HG03103 (cell line): ENCODE measurements around the gene CARD11.
"Not testable (repeated sequence)": the region's sequence is repeated elsewhere in the genome, so short reads cannot be mapped to it uniquely, and the experiment has no call there.

Source experiments
- ATAC-seq: cut with Tn5 transposase; IDR thresholded peaks from one replicate; pipeline ENCODE4 v1.9.1; 2021; ENCODE audit warnings: low read depth; ENCODE audit not compliant: unreplicated experiment

The CARD11 gene

GRCh38 chr7:3065724-3066143 is 22.1 kb upstream of the CARD11 start:
- ATAC-seq = peak; percentile 33

GRCh38 chr7:3064067-3064466 is 20.4 kb upstream of the CARD11 start:
- no peak for ATAC-seq

DNA sequence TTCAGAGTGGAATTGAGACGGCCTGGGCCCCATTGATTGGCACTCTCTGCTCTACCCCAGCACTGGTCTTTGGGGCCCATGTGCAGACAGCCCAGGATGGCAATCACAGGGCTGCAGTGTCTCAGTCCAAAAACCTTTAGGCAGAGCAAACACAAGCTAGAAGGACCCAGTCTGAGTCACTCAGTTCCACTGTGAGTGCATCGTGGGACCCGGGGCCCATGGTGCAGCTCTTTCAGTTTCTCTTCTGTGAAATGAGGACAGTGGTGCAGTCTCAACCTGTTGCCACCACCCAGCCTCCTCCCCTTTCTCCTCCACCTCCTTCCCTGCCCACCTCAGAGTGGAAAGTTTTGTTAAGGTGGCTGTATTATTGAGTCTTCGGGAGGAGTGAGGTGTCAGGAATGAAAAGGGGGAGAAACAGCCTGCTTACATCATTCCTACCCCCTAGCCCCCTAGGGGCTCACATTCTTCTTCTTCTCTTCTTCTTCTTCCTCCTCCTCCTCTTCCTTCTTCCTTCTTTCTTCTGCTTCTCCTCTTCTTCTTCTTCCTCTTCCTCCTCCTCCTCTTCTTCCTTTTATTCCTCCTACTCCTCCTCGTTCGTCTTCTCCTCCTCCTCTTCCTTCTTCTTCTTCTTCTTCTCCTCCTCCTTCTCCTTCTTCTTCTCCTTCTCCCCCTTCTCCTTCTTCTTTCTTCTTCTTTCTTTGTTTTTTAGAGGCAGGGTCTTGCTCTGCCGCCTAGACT is 19.5 kb upstream of the CARD11 start:
- ATAC-seq = peak; percentile 83

DNA sequence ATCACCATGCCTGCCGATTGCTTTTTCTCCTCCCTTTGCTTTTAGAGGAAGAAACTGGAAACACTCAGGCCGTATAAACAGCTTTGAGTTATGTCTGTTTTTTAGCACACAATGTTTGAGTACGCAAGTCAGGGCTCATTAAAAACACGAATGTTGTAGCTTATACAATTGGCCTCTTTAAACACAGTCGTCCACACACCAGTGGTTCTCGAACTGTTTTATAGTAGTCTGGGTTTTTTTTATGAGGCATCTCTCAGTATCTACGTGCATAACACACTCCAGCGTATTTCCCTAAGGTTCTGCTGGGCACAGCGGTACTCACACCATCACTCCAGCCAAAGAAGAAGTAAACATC is 13.4 kb upstream of the CARD11 start:
- no peak for ATAC-seq

DNA sequence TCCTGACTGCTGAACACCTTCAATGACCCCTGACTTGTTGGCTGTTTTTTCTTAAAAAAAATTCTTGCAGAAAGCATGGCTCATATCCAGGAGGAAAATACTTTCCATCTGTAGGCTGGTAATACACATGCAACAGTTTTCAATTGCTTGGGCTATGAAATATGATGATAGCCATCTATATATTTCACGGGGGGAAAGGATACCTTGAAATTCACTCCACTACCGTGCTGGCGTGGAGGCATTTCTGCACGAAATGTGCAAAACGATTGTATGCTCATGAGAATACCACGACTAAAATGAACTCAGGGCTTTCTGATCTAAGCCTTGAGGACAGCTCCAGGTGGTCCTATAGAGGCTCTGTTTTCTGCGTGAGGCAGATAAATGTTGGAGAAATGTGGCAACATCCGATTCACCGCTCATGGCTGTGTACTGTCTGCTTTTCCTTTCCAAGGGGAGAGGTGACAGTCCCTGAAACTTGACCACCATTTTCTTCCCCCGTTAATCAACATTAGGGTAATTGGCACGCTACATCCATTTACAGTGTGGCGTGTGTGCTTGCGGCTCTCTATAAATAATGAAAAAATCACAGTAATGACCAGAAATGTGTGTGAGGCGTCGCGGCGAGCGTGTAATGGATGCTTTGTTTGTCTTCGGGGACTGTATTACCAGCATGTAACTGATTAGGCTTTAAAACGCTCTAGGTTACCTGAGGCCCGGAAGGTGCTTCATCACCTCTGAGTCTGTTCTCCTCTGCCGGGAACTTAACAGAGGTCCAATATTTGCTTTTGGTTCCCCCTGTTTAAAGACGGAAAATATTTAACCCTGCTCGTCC is 12.8 kb upstream of the CARD11 start:
- ATAC-seq = no peak

GRCh38 chr7:3055626-3056025 is 12.0 kb upstream of the CARD11 start:
- no peak for ATAC-seq

- ATAC-seq = peak; percentile 69
Measured at GRCh38 chr7:3042861-3043489, 692 bp downstream of the CARD11 start.

GRCh38 chr7:3041986-3042675 is 1.5 kb downstream of the CARD11 start:
- ATAC-seq = no peak

DNA sequence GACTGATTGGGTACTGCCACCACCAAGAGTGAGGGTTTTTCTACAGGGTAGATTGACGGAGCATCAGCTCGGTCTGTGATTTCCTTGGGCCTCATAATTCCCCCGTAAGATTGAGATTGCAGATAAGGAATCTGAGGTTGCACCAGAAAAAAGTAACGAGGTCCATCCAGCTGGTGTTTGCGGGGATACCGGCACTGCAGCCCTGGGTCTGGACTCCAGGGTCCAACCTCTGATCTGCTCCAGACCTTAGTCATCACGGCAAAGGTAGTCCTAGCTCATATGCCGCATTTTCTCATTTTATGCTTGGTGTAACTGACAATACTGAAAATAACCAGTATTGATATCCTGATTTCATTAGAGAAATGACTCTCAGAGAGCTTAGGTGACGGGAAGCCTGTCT is 3.9 kb downstream of the CARD11 start:
- ATAC-seq = no peak

DNA sequence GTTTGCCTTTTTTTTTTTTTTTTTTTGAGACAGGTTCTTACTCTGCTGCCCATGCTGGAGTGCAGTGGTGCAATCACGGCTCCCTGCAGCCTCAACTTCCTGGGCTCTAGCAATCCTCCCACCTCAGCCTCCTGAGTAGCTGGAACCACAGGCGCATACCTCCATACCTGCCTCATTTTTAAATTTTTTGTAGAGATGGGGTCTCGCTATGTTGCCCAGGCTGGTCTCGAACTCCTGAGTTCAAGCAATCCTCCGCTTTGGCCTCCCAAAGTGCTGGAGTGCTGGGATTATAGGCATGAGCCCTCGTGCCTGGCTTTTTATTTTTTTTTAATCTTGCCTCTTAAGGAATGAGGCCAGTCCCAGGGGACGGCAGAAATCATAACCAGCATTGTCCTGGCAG is 5.7 kb downstream of the CARD11 start:
- not testable (repeated sequence) for ATAC-seq

DNA sequence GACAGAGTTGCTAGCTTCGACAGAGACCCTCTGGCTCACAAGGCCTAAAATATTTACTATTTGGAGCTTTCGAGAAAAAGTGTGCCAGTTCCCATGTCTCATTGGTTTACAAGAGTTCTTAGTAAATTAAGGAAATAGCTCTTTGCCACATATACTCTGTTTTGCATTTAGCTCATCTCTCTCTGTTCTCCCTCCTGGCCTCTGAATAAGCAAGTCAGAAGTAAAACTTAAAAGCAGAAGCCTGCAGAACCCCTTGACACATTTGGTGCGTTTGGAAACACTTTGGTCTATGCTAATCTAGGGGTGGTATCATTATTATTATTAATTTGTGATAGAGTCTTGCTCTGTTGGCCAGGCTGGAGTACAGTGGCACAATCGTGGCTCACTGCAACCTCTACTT is 6.4 kb downstream of the CARD11 start:
- ATAC-seq = no peak

- no peak for ATAC-seq
Measured at GRCh38 chr7:3034591-3035150, 9.0 kb downstream of the CARD11 start.

DNA sequence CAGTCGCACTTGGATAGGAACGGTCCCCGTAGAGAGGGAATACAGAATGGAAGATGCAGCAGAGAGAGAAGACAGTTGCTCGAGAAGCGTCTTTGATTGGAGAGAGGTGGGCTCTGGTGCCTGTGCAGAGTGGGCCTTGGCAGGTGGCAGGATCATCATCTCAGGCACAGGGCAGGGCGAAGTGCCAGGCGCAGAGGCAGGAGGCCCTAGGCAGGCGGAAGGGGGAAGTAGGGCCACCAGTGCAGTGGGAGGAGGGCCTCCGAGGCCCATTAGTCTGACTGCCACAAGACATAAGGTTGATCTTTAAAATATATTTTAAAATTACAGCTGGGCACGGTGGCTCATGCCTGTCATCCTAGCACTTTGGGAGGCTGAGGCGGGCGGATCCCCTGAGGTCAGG is 10.1 kb downstream of the CARD11 start:
- no peak for ATAC-seq

DNA sequence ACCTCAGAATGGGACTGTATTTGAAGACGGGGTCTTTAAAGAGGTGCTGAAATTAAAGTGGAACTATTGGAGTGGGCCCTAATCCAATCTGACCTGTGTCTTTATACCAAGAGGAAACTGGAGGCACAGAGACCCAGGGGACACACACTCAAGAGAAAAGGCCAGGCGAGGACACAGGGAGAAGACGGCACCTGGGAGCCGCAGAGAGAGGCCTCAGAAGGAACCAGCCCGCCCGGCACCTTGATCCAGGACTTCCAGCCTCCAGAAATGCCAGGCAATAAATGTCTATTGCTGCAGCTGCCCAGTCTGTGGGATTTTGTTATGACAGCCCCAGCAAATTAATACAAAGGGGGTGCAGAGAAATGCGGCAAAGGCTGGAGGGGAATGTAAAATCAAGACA is 10.5 kb downstream of the CARD11 start:
- ATAC-seq = no peak

DNA sequence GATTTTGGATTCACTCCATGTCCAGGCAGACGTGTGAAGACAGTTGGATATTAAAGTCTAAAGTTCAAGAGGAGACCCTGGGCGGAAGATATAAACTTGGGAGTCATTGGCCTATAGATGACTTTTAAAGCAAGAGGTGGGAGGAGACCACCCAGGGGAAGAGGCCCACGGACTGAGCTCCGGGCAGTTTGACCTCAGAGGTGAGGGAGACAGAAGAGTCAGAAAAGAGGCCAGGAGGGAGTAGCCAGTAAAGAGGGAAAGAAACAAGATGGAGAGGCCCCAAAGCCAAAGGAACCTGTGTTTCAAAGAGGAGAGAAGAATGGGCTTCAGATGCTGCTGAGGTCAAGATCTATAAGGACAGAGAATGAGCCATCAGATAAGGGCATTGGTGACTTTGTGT is 11.4 kb downstream of the CARD11 start:
- no peak for ATAC-seq

DNA sequence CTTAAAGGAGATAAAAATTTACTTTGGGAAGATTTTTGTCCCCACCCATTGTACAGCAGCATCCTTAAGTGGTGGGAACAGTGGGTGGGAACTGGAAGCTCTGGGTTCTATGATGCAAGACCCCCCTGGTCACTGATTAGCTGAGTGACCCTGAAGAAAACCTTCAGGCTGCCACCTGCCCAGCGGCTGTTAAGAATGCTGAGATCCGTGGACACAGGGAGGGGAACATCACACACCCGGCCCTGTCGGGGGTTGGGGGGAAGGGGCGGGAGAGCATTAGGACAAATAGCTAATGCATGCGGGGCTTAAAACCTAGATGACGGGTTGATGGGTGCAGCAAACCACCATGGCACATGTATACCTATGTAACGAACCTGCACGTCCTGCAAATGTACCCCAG is 14.5 kb downstream of the CARD11 start:
- ATAC-seq = no peak

DNA sequence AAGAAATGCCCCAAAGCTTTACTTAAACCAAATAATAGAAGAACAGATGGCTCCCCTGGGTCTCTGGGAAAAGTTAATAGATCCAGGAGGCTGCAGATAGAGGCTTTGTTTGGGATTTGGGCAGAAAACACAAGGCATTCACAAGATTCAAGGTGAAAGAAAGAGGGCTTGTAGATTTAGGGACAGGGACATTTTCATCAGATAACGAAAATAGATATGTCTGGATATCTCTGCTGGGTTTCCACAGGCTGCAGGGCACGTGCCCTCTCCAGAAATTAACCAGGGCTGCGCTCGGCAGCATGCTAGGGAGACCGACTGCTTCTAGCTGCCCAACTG is 14.9 kb downstream of the CARD11 start:
- no peak for ATAC-seq

- no peak for ATAC-seq
Measured at GRCh38 chr7:3028071-3028757, 15.5 kb downstream of the CARD11 start.

- no peak for ATAC-seq
Measured at GRCh38 chr7:3027005-3027845, 16.4 kb downstream of the CARD11 start.
